ENCODE data around the gene ADAMTS2. TPM values are rescaled to one million over a fixed set of nuclear protein-coding genes. Genes with fewer than 3 reads are reported as not detected.

The ADAMTS2 gene
- total RNA-seq, 1 experiment from 2014 or later: 0.60 TPM

DNA sequence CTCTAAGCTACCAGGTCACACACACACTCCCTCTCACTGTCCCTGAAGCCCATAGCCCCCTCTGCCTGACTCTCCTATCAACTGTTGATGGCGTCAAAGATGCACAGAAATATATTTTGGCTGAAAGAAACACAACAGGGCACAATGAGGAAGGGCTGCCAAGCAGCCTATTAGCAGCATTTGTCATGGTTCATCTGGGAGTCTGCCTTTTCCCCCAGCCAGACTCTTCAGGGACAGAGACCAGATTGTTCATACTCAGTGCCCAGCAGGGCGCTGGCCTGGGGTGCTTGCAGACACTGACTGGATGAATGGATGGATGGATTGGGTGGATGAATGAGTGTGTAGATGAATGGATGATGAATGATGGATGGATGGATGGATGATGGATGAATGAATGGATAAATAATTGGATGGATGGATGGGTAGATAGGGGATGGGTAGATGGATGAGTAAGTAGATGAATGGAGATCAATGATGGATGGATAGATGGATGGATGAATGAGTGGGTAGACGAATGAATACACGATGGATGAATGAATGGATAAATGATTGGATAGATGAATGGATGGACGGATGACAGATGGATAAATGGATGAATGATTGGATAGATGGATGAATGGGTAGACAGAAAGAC is 90.5 kb downstream of the ADAMTS2 start:
- no peak for DNase-seq (ENCODE audit: low read depth)

DNA sequence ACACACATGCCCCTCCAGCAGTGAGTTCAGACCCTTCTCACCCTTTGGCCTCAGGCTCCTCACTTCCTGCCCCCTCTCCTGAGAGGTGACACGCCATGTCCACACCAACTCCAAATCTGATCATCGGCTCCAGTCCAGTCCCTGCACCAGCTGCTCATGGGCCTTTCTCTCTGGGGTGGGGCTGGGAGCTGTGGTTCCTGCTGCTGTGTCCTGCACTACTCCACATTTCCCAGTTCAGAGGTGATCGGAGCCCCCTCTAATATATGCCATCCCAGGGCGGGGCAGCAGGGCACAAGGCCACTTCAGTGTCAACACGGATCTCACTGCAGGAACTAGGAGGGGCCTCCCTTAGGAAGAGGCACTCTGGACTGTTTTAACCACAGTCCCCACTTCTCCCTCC is 91.5 kb downstream of the ADAMTS2 start:
- DNase-seq (ENCODE audit: low read depth): no peak

DNA sequence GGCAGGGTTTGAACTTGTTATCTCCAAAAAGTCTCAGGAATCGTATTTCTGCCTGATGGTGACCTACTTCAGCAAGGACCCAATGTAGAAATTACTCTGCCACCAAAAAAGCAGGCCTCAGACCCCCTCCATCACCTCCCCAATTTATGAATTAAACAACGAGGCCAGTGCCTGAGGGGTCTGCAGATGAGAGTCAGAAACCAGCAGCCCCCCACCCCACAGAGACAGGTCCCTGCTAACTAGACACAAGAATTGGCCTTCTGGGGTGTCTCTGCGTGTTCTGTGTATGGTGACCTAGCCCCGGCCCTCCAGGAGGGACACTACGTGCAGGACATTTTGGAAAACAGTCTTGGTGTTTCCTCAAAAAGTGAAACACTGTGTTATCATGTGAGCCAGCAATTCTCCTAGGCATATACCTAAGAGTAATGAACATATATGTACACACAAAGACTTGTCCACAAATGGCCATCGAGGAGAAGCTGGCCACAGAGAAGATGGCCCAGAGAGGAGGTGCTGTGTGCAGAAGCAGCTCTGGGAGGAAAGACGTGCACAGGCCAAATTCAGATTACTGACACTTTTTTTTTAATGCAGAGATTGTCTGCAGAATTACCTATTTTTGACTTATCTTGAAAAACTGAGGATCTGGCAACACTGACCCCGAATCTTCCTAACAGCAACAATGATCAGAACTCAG is 93.8 kb downstream of the ADAMTS2 start:
- no peak for DNase-seq (ENCODE audit: low read depth)

DNA sequence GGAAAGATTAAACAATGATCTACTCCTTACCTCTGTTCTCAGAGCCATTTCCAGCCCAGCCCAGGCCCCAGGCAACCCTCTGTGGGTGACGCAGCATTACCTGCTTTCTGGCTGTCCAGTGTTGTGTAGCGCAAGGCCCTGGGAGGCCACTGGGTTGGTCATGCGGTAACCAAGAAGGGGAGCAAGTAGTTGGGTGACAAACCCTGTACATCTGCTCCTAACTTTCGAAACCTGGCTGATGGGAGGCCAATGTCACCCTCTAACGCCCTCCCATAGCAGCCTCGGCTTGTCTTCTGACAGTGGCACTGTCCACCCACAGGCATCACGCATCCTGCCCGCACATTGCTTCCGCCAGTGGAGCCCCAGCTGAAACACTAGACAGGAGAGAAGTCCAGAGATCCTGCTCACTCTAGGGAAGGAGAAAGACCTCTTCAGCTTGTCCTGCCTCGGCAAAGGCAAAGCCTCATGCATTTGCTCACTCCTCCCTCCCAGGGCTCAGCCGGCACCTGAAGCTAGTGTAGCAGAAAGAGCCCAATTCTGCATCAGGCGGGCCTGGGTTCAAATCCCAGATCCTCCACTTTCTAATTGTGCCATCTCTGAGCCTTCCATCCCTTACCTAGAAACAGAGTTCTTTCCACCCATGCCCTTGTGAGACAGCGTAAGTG is 94.6 kb downstream of the ADAMTS2 start:
- DNase-seq (ENCODE audit: low read depth): no peak

DNA sequence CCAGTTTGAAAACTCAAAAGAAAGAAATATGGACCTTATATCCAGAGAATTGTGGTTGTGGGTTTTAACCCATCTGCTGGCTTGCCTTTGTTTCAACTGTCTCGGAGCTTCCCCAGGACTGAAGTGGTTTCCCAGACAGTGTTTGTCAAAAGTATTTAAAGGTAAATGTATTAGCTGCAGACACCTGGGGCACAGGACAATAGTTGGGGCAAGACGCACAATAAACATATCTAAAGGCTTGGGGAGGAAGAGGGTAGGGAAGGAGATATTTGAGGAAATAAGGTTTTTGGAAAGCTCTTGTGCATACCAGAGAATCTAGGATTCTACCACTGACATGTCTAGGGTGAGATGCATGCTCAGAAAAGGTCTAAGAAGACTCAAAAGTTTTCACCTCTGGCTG is 99.0 kb downstream of the ADAMTS2 start:
- DNase-seq (ENCODE audit: low read depth): no peak

DNA sequence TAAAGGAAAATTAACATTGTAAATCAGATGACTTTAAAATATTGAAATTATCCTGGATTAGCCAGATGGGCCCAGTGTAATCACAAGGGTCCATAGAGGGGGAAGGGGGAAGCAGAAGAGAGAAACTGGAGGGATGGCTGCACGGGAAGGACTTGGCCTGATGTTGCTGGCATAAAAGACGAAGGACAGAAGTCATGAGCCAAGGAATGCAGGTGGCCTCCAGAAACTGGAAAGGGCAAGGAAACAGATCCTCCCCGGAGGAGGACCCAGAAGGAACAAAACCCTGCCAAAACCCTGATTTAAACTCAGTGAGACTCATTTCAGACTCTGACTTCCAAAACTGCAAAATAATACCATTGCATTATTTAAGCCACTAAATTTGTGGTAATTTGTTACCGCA is 100.2 kb downstream of the ADAMTS2 start:
- no peak for DNase-seq (ENCODE audit: low read depth)

DNA sequence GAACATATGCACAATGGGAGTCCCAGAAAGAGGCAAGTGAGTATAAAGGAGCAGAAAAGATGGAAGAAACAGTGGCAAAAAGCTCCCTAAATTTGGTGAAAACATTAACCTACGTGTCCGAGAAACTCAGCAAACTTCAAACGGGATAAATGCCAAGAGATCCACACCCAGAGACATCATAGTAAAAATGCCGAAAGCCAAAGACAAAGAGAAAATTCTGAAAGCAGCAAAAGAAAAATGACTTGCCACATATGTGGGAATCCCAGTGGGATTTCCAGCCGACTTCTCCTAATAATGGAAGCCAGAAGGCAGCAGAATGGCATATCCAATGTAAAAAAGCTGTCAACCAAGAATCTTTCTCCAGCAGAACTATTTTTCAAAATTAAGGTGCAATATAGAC is 101.2 kb downstream of the ADAMTS2 start:
- no peak for DNase-seq (ENCODE audit: low read depth)

DNA sequence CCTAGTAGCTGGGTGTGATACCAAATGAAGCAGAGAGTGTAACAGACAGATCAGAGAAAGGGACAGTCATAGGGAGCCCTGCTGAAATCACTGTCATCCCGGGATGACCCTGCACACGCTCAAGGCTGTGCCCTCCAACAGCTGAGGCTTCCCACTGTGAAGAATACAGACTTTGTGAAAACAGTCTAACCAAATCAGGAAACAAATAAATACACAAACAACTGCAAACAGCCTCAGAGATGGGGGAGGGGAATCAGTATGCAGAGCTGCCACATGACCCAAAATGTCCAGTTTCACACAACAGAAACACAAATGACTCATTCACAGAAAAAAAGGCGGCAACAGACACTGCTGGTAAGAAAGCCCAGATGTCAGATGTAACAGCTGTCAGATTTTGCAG is 101.9 kb downstream of the ADAMTS2 start:
- peak; percentile 35 for DNase-seq (ENCODE audit: low read depth)

DNA sequence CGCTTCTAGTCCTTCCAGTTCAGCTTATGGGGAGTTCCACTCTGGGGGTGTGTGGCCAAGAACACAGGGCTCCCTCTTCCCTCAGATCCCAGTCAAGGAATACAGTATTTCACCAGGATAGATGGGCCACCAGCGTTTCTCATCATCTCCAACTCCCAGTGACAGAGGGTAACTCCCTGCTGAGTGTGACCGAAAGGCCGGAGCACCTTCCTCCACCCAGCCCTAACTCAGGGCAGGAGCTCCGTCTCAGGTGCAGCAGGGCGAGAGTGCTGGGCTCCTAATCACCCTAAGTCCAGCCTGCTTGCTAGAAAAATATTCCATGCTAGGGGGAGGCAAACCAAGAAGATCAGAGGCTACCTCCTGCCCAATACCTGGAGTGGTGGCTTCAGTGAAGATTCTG is 102.6 kb downstream of the ADAMTS2 start:
- no peak for DNase-seq (ENCODE audit: low read depth)

DNA sequence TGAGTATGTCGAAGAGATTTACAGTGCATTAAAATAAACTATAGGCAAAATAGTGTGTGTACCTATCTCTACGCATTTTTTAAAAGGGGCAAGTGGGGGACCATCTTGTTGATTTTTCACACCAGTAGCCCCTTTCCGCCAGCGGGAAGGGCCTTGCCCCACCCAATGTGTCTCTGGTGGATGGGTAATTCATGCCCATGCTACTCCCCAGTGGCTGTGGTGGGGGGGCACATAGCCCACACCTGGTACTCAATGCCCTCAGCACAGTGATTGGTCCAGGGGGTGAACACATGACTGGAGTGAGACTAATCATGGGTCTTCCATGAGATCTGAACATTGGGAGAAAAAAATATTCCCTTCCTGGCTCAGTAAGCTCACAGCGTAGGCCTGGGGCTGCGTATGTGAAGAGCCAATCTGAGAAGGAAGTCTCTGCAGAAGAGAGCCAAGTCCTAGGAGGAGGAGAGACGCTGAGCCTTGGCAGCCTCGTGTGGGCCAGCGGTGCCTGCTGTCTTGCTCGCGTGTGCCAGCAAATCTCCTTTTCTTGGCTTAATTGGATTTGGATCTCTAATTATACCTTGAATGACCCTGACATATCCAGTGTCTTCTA is 103.4 kb downstream of the ADAMTS2 start:
- no peak for DNase-seq (ENCODE audit: low read depth)

DNA sequence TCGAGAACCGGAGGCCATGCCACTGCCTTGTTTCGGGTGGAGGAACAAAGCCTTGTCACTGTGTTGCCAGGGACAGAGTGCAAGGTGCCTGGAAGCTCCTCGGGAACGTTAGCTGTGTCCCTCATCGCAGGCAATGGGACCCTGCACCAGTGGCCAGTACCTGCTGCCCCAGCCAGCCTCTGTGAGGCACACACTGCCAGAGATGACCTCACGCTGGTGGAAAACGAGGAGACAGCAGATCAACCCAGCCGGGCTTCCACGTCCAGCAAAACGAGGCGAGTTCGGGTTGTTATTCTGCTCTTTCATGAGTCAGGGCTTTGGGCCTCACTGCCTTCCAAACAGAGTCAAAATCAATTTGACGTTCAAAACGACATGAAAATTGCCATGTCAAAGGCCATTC is 104.1 kb downstream of the ADAMTS2 start:
- DNase-seq (ENCODE audit: low read depth): no peak

DNA sequence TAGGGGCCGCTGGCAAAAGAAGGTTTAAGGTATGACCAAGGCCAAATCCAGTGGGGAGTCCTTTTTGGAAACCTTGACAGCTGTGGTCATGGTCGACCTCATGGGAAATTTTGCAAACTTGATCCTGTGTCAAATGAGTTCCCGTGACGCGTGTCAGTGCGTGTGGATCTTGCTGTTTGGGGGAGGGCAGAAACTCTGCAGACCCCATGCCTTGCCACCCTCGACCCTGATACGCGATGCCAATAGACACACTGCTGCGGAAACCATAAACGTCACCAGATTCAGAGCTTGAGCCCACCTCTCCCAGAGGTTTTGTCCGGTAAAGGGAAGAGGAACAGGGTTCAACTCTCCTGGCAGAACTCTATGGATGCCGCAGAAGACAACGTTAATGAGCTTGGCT is 104.7 kb downstream of the ADAMTS2 start:
- no peak for DNase-seq (ENCODE audit: low read depth)

DNA sequence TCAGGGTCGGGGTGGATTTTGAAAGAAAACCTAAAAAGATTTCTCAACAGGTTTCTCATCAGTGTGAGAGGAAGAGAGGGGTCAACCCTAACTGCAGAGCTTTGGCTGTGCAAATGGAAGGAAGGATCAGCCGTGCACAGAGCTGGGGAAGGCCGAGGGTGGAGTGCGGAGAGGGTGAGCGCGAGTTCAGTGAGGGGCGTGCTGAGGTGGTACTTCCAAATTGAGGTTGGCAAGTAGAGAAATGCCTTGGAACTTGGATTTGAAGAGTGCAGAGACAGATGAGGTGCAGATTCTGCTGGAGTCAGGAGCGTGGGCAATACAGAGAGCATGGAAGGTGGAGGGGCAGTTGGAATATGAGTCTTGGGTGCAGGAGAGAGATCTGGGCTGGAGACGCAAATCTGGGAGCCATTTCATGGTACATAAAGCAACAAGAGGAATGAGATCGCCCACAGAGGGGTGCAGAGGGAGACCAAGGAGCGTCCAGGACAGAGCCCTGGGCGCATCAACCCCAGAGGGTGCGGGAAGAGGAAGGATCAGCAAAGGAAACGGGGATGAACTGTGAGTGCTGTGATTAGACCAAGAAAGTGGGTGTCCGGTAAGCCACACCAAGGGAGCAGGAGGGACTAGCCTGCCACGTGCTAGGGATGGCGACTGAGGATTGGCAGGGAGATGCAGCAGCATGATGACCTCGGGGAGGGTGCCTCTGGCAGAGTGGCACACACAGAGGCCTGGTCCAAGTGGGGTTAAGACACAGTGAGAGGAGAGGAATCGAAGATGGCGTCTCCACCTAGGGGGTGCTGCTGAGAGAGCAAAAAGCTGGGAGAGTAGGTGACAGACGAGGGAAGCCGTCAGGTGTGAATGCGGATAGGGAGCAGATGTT is 105.8 kb downstream of the ADAMTS2 start:
- no peak for DNase-seq (ENCODE audit: low read depth)

DNA sequence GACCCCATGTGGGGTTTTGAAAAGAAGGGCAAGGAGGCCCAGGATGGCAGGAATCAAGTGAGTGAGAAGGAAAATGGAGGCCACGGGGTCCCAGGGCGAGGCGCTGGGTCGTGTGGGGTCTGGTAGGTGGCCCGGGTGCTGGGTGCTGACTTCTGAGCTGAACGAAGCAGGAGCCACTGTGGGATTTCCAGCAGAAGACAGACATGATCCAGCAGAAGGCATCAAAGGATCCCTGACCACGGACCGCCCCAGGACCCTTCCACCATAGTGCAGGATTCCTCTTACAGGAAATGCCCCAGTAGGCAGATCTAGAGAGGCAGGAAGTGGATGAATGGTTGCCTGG is 106.7 kb downstream of the ADAMTS2 start:
- no peak for DNase-seq (ENCODE audit: low read depth)

DNA sequence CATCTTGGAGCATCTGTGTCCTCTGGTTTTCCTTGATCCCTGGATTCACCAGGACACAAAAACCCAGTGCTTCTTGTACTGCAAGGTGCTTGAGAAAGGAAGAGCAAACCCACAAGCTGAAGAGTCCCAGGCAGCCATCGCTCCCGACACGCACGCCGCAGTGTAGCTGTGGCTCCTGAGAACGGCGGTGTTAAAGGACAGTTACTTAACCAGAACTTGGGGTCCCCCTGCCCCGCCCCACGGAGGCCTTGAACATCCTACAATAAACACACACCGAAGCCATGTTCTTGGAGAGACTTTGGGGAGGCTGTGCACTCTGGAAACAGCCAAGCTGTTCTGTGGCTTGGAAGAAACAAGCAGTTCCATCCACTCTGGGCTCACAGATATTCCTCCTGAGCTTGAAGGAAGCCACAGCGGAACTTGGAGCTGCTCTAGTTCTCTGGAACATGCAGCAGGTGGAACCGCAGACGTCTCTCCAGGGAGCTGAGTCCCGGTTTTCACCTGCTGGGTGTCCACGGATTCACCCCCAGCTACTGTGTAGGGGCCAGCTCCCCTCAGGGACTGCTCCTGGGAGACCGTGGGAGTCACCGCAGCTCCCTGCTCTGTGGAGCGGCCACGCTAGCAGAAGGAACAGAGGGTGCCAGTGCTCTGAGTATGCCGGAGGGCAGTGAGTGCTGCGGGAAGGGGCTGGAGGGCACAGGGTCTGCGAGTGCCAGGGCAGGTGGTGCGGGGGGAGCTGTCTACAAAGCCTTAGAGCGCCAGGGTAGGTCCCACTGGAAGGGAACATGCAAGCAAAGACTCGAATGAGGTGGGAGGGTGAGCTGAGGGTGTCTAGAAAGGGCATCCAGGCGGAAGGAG is 107.3 kb downstream of the ADAMTS2 start:
- DNase-seq (ENCODE audit: low read depth): no peak

DNA sequence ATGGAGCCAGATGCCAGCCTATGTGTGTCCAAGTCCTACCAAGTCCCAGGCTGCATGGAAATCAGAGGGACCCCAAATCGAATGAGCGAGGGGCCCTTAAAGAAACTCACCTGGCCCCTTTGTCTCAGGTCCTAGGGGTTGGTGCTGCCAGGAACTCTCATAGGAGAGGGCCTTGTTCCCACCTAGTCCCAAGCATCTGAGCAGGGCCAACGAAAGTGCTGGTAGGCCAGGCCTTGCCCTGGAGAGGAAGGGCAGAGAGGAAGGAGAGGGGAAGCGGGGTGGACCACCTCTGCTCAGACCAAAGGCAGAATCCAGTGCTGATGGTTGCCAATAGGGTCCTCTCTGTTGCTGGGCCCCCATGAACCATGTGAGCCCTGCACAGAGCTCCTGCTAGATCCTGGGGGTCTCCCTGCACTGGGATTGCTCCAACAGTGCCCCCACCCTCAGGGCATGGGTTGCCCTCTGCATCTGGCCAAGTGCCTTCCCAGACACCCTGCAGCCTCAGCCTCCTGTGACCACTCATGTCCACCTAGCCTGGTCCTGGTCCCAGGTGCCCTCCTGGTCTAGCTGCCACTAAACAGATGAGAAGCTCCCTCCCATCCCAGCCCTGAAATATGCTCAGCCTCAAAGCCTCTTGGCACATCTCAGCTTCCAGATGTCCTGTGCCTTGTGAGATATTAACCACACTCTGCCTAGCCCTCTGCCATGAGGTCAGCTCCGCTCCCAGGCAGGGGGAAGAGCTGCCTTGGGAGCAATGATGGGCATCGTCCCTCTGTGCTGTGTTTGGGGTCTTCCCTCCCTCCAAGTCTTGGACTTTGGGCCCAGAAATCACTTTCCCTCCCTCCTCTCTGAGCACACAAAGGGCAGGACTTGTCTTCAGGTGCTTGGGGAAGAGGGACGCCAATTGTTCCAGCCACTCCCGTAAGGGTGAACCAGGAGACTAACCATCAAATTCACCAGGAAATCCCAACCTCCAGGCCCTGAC is 109.6 kb downstream of the ADAMTS2 start:
- DNase-seq (ENCODE audit: low read depth): no peak

DNA sequence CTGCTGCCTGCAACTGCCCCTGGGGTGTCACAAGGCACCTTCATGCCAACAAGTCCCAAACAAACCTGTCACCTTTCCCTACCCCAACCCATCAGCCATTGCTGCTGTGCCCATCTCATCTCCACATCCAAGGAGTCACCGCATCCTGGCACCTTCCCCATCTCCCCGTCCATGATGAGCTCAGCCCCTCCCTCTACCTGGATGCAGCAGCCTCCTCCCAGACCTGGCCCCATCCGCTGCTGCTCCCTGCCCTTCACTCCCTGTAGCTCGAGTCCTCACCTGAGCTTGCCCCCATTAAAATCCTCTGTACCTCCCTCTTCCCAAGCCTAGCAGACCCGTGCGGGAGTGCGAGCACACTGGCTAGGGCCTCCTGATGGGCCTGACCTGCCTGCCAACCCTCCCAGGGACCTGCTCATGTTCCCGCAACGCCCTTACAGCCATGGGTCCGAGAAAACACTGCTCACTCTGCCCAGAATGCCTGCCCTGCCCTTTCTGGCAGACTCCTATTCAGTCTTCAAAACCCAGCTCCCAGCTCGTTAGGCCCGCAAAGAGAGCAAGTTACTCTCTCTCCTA is 110.6 kb downstream of the ADAMTS2 start:
- DNase-seq (ENCODE audit: low read depth): no peak

DNA sequence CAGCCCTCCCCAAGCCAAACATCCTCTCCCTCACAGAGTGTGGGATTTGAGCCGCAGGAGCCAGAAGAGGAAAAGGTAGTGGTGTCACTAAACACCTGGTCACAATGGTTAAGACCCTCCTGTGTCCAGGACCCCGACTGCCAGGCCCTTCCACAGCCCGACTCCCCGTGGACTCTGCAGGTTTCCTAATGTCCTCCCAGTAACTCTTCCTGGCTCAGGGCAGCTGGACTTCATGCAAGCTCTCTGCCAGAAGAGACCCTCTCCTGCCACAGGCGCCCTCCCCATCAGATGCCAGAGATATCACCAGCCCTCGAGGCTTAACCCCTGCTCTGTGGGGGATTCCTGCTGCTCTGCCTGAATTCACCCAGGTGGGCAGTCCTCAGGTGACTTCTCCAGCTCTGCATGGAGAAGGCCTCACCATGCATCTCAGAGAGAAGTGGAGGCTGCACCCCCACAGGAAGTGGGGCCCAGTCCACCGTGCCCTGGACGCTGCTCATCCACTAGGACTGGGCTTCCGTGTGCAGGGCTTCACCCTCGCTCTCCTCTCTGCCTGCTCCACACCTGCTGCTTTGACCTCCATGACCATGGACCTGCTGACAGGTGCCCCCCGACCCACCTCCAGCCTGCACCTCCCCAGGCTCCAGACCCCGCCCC is 111.2 kb downstream of the ADAMTS2 start:
- DNase-seq (ENCODE audit: low read depth): no peak

Measured in RPMI7951 (cell line).